GM12865 (cell line): Measurements from ENCODE around the gene OAS3.
A peak's percentile ranks its signal among the peaks of the same experiment; 100 is the strongest.

Experiments
- DNase-seq: peaks from one replicate; pipeline ENCODE4 v3.0.0; 2010; ENCODE audit warnings: low read depth
- H3K4me3 ChIP-seq: 2 replicates; pipeline ENCODE4 v1.5.1; 2011; ENCODE audit warnings: mild to moderate bottlenecking, low read depth, low read length, control low read depth
- TF ChIP-seq, protein P1 (sequence below): IDR thresholded peaks from 2 replicates; pipeline ENCODE4 v1.5.1; 2011; ENCODE audit warnings: low read length, control low read depth, low read depth, inconsistent platforms; ENCODE audit not compliant: insufficient read depth; ENCODE audit errors: missing control alignments

OAS3 gene

DNA sequence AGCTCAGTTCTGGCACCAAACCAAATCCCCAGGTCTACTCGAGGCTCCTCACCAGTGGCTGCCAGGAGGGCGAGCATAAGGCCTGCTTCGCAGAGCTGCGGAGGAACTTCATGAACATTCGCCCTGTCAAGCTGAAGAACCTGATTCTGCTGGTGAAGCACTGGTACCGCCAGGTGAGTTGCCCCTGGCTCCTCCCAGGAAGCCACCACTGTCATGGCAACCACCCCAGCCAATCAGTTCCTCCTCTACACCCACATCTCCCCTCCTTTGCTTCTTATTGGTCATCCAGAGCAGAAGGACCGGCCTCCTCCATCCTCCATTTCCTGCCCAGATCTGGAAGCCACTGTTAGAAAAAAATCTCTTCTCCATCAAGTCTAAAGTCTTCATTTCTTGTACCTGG lies 22.8 kb downstream of the OAS3 start:
- DNase-seq, result peak; percentile 54
- TF ChIP-seq, protein P1, sequence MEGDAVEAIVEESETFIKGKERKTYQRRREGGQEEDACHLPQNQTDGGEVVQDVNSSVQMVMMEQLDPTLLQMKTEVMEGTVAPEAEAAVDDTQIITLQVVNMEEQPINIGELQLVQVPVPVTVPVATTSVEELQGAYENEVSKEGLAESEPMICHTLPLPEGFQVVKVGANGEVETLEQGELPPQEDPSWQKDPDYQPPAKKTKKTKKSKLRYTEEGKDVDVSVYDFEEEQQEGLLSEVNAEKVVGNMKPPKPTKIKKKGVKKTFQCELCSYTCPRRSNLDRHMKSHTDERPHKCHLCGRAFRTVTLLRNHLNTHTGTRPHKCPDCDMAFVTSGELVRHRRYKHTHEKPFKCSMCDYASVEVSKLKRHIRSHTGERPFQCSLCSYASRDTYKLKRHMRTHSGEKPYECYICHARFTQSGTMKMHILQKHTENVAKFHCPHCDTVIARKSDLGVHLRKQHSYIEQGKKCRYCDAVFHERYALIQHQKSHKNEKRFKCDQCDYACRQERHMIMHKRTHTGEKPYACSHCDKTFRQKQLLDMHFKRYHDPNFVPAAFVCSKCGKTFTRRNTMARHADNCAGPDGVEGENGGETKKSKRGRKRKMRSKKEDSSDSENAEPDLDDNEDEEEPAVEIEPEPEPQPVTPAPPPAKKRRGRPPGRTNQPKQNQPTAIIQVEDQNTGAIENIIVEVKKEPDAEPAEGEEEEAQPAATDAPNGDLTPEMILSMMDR, result no peak
- H3K4me3 ChIP-seq, result no peak overlapping the region

DNA sequence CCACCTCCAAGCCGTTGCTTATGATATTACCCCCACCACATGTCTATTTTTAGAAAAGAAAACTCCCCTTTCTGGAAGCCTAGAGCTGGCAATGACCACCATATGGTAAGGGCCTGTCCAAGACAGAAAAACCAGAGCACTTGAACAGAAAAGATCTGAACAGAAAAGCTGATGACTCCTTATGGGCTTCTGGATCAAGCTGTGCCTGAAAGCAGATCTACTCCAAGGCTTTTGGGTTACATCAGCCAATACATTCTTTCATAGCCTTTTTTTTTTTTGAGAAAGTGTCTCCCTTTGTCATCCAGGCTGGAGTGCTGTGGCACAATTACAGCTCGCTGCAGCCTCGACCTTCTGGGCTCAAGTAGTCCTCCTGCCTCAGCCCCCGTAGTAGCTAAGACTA lies 23.3 kb downstream of the OAS3 start:
- DNase-seq, result no peak
- TF ChIP-seq, protein P1, result no peak
- no peak overlapping the region for H3K4me3 ChIP-seq

DNA sequence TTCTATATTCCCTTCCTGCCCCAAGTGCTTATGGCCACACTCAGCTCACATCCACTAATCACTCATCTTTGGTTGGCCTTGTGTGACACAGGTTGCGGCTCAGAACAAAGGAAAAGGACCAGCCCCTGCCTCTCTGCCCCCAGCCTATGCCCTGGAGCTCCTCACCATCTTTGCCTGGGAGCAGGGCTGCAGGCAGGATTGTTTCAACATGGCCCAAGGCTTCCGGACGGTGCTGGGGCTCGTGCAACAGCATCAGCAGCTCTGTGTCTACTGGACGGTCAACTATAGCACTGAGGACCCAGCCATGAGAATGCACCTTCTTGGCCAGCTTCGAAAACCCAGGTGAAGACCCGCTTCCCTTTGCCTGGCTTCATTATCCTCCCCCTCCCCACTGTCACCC lies 24.3 kb downstream of the OAS3 start:
- no peak for DNase-seq
- no peak overlapping the region for H3K4me3 ChIP-seq
- TF ChIP-seq, protein P1, result no peak

DNA sequence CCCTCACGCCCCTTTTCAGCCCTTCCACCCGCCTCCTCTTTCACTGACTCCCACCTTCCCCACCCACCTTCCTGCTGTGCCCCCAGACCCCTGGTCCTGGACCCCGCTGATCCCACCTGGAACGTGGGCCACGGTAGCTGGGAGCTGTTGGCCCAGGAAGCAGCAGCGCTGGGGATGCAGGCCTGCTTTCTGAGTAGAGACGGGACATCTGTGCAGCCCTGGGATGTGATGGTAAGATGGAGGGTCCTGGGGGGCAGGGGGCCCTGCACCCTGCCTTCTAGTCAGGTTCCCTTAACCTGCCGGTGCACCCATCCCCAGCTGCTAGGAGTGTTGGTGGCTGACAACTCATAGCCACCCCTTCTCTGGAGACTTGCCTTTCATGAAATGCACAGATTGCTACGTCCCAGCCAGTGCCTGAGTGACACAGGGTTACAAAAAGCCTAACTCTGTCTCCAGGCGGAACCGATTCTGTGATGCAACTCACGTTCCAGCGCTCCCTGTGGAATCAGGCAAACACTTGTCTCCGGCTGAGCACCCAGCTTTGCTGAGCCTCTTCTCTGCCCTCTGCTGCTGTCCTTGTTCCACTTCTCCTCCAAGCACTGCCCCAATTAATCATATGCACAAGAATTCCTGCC lies 25.1 kb downstream of the OAS3 start:
- TF ChIP-seq, protein P1, result no peak
- H3K4me3 ChIP-seq, result no peak overlapping the region
- DNase-seq, result no peak

DNA sequence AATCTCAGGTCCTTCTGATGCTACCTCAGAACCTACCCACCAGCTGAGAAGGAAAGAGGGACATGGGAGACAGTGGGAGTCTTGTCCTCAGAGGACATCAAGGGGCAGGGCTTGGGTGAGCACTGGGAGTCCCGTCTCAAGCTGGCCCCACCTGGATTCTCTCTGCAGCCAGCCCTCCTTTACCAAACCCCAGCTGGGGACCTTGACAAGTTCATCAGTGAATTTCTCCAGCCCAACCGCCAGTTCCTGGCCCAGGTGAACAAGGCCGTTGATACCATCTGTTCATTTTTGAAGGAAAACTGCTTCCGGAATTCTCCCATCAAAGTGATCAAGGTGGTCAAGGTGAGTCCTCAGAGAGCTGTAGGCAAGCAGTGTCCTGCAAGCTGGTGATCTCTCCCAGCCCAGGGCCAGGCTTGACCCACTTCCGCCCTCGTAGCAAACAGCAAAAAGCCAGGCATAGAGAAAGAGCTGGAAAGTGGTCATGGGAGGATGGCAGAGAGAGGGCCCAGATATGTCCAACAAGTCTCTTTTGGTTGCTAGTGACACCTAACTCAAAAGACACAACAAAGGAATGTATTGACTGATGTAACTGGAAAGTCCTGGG lies 25.9 kb downstream of the OAS3 start:
- DNase-seq, result no peak
- no peak overlapping the region for H3K4me3 ChIP-seq
- TF ChIP-seq, protein P1, result no peak

DNA sequence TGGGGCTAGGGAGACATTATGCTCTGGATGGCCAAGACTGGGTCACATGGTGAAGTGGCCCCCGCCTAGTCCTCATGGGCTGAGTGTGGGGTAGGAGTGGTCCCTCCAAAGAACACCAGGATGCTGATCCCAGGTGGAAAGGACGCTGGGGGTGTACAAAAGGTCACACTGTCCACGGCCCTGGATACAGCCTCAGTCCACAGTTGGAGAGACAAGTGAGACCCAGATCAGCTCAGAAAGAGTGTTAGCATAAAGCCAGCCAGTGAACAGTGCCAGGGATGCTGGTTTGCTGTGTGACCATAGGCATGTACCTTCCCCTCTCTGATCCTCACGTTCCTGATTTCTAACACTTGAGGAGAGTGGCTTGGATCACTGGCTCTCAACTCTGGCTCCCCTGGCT lies 26.6 kb downstream of the OAS3 start:
- TF ChIP-seq, protein P1, result no peak
- H3K4me3 ChIP-seq, result no peak overlapping the region
- DNase-seq, result no peak

DNA sequence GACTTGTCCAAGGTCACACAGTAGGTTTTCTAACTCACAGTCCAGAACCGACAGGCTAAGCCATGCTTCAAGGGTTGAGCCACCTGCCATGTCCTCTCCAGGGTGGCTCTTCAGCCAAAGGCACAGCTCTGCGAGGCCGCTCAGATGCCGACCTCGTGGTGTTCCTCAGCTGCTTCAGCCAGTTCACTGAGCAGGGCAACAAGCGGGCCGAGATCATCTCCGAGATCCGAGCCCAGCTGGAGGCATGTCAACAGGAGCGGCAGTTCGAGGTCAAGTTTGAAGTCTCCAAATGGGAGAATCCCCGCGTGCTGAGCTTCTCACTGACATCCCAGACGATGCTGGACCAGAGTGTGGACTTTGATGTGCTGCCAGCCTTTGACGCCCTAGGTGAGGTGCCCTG lies 27.4 kb downstream of the OAS3 start:
- H3K4me3 ChIP-seq, result no peak overlapping the region
- TF ChIP-seq, protein P1, result no peak
- no peak for DNase-seq
